NCI-H2227 treated with DMSO at 0.1 percent for 48 hours (cell line): Measurements from ENCODE around the gene FAM50A.

Experiments used
- DNase-seq: peaks from one replicate; lab custom pipeline; 2025; lab: John Stamatoyannopoulos, UW

Gene FAM50A

DNA sequence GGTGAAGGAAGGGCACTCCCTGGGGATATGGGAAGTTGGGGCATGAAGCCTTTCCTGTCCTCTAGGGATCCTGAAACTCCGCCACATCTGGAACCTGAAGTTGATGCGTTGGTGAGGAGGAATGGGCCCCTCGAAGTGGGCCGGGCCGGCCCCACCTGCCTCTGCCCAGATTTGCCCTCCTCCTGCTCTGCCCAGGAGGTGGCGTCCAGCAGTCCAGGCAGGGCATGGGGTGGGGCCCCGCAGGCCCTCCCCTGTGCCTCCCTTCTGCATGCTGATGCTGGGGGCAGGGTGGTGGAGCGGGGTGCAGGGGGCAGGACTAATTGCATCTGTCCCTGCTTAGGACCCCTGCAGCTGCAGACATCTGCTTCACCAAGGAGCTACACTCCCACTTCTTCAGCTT, 30.8 kb upstream of the FAM50A start:
- no peak for DNase-seq

DNA sequence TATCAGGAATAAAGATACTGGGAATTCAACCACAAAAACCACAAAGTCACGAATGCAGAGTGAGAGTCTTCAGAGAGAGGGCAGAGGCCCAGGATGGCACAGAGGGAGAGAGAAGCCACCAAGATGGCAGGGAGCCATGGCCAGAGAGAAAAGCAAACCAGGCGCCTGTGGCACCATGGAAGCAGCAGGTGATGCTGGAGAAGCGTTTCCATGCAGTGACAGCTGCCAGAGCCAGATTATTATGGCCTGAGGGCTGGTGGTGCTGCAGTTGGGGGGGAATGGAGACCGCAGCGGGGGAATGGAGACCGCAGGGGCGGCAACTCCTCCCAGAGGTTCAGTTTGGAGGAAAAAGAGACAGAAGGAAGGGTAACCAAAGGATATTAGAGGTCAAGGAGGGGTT, 26.8 kb upstream of the FAM50A start:
- DNase-seq, result peak; percentile 24

- DNase-seq, result no peak
Observed at GRCh38 chrX:154419189-154419588, 24.8 kb upstream of the FAM50A start.

DNA sequence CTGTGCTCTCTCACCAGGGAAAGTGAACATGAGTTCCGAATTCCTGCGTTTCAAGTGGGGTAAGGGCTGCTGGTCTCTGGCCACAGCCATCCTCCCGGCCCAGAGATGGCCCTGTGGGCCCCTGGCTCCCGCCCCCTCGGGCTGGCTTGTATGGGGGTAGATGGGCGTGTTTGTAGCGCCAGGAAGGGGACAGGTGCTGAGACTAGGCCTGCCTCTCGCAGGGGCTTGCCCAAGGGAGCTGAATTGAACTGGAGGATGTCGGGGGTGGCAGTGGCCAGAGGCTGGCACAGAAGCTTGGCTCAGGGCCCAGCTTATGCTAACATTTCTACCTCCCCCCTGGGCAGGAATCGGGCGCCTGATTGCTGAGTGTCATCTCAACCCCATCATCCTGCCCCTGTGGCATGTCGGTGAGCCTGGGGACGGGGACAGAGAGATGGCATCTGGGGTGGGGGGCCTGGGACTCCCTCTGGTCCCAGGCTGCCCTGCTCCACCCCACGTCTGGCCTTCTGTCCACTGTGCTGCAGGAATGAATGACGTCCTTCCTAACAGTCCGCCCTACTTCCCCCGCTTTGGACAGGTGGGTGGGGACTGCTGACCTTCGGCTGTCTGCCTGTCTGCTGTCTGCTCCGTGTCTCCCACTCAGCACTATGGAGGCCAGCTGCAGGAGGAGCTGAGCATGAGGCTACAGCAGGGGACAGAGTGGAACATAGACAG, 24.1 kb upstream of the FAM50A start:
- DNase-seq, result no peak

DNA sequence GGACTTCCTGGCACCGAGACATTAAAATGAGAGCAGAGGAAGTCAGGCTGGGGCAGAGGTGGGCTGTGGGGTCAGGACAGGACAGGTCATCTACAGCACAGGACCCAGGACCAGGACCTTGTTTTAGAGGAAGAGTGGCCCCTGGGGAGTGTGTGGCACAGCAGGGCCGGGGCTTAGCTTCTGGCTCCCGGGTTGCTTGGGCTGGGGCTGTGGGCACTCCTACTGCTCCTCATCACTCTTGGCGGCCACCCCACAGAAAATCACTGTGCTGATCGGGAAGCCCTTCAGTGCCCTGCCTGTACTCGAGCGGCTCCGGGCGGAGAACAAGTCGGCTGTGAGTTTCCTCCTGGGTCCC, 23.6 kb upstream of the FAM50A start:
- DNase-seq, result no peak

DNA sequence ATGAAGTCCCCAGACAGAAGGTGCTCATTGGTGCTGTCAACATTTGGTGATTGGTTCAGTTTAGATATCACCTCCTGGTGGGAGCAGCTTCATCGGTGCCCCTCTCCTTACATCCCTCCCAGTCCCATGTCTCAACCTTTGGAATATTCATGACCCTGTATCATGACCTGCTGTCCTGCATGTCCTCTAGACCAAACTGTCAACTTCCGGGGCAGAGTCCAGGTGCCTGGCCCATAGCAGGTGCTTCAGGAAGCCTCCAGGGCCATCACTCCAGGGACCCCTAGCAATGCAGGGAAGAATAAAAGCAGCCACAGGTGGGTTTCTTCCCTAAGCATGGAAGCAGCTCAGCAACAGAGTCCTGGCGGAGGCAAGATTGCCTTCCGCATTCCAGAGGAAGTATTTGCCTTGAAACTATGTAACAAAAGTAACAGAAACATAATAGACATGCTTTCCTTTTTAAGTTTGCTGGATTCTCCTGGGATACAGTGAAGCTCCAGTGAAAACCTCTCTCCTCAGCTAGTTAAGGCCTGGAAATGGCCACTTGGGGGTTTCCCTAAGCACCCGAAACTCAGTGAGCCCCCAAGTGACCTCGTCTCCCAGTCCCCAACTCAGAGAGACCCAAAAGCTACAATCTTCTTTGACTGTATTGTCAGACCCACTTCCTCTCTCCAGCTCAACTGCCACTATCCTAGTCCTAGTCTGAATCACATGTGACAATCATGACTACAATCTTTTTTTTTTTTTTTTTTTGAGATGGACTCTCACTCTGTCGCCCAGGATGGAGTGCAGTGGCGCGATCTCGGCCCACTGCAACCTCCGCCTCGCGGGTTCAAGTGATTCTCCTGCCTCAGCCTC, 16.8 kb upstream of the FAM50A start:
- no peak for DNase-seq

DNA sequence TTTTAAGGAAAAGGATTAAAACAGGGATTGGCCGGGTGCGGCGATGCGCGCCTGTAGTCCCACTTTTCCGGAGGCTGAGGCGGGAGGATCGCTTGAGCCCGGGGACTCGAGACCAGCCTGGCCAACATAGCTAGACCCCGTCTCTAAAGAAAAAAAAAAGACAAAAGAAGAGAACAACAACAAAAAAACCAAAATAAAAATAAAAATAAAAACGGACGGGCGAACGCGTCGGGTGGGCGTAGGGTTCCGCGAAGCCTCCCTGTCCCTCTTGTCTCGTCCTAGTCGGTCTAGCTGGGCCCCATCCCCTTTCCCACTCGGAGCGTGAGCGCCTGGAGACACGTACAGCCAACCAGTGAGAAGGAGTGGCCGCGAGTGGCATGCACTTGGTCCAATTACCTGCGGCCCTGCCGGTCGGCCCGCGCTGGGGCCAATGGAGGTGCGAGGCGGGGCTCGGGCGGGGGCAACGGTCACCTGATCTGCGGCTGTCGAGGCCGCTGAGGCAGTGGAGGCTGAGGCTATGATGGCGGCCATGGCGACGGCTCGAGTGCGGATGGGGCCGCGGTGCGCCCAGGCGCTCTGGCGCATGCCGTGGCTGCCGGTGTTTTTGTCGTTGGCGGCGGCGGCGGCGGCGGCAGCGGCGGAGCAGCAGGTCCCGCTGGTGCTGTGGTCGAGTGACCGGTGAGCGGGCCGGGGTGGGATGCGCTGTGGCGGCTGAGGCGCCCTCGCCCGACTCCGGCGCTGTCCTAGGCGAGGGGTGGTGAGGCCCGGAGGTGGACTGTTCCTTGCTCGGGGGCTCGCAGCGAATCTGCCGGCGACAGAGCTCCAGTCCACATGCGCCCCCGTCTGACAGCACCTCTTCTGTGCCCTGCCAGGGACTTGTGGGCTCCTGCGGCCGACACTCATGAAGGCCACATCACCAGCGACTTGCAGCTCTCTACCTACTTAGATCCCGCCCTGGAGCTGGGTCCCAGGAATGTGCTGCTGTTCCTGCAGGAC, 15.5 kb upstream of the FAM50A start, which contains the start of gene ATP6AP1:
ATP6AP1 (plus strand) TSS at position 502 of the 996 bp plus-strand sequence; CDS start at position 518, 16 bp downstream.
- peak; percentile 82 for DNase-seq

GRCh38 chrX:154429711-154430110, 14.2 kb upstream of the FAM50A start:
- DNase-seq, result no peak

DNA sequence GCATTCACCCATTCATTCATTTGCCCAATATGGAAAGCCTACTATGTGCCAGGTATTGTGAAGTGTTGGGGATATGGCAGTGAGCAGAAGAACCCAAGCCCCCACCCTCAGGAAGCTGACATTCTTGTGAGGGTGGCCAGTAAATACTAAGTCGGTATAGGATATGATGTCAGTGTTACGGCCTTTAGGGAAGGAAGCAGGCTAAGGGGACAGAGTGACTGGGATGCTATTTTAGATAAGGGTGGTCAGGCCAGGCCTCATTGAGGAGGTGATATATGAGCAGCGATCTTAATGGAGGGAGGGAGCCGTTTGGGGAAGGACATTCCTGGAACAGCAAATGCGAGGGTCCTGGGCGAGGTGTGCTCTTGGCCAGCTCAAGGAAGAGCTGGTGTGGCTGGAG, 13.5 kb upstream of the FAM50A start:
- no peak for DNase-seq

- DNase-seq, result no peak
Observed at GRCh38 chrX:154430916-154431315, 13.0 kb upstream of the FAM50A start.

DNA sequence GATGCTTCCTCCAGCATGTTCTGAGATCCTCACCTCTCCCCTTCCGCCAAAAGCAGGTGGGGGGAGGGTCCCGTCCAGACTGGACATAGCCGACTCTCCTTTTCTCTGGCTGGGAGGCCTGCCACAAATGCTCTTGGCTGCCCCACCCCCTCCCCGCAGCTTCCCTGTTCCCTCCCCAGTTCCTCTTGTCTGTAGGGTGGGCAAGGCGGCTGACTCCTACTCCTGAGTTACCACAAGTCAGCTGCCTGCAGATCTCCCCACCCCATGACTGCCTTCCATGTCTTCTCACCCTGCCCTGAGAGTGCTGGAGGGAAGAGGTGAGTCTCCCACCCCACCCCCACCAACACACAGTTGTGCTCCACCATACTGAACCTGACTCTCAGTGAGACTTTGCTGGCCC, 12.6 kb upstream of the FAM50A start:
- DNase-seq, result no peak

DNA sequence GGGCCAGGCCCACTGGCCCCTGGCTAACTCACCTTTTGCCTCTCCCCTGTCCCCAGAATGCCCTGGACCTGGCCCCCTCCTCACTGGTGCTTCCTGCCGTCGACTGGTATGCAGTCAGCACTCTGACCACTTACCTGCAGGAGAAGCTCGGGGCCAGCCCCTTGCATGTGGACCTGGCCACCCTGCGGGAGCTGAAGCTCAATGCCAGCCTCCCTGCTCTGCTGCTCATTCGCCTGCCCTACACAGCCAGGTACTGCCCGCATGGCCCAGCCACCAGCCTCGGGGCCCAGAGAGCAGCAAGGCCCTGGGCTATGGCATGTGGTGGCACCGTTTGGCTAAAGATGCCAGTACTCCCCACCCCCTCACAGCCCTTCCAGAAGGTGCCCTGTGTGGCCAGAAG, 11.7 kb upstream of the FAM50A start:
- DNase-seq, result no peak

DNA sequence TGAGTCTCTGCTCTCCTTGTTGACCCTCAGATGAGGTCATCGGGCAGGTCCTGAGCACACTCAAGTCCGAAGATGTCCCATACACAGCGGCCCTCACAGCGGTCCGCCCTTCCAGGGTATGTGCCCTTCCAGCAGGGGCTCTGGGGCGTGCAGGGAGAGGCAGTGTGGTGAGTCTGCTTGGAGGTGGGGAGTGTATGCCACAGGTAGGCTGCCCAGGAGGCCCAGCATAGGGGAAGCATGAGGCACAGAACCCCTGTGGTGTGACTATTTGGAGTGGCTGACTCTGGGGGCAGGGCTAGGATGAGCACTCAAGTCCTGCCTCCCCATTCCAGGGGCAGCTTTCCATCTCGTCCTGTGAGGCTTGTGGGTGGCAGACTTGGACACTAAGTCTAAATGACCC, 10.3 kb upstream of the FAM50A start:
- DNase-seq, result no peak

DNA sequence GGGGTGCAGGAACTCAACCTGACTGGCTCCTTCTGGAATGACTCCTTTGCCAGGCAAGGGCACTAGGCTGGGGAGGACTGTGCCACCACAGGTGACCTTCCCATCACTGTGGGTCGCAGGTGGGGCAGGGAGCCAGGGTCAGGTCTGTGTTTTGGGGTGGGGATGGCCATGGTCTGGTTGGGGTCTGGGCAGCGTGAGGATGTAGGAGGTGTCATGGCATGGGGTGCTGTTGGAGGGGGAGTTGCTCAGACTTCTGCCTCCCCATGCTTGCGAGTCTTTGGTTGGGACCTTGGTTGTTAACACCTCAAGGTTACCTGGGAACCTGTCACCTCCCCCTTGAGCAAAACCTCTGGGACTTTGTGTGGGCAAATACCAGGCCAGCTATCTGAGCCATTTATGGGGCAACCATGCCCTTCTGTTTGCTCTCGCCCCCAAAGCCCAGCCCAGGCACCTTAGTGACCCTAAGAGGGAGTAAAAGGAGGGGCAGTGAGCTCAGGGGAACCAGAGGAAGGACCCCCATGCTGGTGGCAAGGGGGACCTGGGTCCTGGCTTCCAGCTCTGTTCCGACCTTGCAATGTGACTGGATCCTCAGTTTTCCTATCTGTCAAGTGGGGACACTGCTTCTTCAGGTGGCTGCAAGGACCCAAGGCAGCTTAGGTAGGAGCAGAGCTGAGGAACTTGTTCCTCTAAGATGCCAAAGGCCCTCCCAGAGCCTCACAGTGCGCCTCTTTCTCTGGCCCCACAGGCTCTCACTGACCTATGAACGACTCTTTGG, 9.4 kb upstream of the FAM50A start:
- DNase-seq, result no peak

DNA sequence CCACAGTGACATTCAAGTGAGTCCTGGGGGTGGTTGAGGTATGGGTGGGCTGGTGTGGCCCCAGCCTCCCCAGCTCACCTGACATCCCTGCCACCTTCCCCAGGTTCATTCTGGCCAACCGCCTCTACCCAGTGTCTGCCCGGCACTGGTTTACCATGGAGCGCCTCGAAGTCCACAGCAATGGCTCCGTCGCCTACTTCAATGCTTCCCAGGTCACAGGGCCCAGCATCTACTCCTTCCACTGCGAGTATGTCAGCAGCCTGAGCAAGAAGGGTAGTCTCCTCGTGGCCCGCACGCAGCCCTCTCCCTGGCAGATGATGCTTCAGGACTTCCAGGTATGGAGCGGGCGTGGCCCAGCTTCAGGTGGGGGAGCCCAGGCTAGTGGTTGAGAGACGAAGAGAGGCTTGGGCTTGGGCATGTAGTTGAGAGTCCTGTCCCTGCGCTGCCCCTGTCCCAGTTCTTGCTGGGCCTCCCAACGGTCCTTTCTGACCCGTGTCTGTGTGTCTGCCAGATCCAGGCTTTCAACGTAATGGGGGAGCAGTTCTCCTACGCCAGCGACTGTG, 8.7 kb upstream of the FAM50A start:
- no peak for DNase-seq

- peak; percentile 24 for DNase-seq
Observed at GRCh38 chrX:154436374-154436982, 7.5 kb upstream of the FAM50A start.

GRCh38 chrX:154436983-154437752, 6.8 kb upstream of the FAM50A start, which contains the start of gene GDI1:
TSS of gene GDI1 (plus strand) at chrX:154437154. CDS start at chrX:154437255, 101 bp downstream.
- peak; percentile 11 for DNase-seq

- no peak for DNase-seq
Observed at GRCh38 chrX:154437971-154438893, 5.7 kb upstream of the FAM50A start.

DNA sequence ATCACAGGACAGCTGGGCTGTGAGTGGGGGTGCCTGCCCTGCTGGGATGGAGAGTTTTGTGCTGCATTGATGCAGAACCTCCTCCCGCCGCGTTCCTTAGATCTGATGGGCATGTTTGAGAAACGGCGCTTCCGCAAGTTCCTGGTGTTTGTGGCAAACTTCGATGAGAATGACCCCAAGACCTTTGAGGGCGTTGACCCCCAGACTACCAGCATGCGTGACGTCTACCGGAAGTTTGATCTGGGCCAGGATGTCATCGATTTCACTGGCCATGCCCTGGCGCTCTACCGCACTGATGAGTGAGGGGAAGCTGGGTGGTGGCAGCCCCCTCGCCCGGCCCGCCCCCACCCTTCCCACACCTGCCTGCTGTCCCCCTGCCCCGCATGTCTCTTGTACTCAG, 4.1 kb upstream of the FAM50A start:
- no peak for DNase-seq
